ENCODE data around the gene CDH11. TPM values are rescaled to one million over a fixed set of nuclear protein-coding genes. Genes with fewer than 3 reads are reported as not detected.

The CDH11 gene
- total RNA-seq, 2 experiments from 2014 or later = not detected

DNA sequence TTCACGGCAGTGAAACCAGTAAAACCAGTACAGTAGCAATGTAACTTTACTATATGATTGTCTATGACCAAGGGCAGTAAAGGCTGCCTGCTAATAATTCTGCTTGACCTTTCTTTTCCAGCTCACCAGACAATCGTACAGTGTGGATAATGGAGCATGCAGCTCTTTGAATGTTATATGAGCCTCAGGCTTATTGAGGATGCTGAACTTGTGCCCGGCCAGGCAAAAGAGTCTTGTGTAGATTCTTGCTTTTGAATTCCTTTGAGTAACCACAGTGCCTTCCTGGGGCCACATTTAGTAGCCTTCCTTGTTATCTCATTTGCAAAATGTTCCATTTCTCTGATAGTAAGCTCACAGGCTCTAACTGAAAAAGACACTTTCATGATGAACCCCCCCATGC is 131.8 kb downstream of the CDH11 start:
- peaks cover 8% of the 10 kb centered on the region for H3K9me3 Mint-ChIP-seq
- Histone ChIP-seq H3K27ac (ENCODE audit: low read depth in 1 of 2, low read length in 2 of 2) (no peak overlapping the region), H3K9me3 (ENCODE audit: control insufficient read depth in 1 of 2, insufficient read depth in 1 of 2, low read length in 2 of 2) (peaks cover 0 to 9% of the 10 kb centered on the region in 2 experiments), H3K27me3 (ENCODE audit: control insufficient read depth in 1 of 2, insufficient read depth in 2 of 2, low read length in 2 of 2) (no peaks in the 10 kb centered on the region), H3K36me3 (ENCODE audit: insufficient read depth, low read length) (no peaks in the 10 kb centered on the region), H3K4me1 (ENCODE audit: insufficient read depth, low read length) (no peaks in the 10 kb centered on the region), H3K4me3 (ENCODE audit: low read length) (no peak overlapping the region)
- CTCF ChIA-PET = no interaction called here
- no peak overlapping the region for H3K27ac Mint-ChIP-seq
- H3K27me3 Mint-ChIP-seq = no peaks in the 10 kb centered on the region
- no peak overlapping the region for H3K4me3 Mint-ChIP-seq
- no peaks in the 10 kb centered on the region for H3K36me3 Mint-ChIP-seq (ENCODE audit: low read depth)
- no peaks in the 10 kb centered on the region for H3K4me1 Mint-ChIP-seq (ENCODE audit: low read depth)
- no peak for ATAC-seq (ENCODE audit: poor library complexity)
- TF ChIP-seq, protein P1, sequence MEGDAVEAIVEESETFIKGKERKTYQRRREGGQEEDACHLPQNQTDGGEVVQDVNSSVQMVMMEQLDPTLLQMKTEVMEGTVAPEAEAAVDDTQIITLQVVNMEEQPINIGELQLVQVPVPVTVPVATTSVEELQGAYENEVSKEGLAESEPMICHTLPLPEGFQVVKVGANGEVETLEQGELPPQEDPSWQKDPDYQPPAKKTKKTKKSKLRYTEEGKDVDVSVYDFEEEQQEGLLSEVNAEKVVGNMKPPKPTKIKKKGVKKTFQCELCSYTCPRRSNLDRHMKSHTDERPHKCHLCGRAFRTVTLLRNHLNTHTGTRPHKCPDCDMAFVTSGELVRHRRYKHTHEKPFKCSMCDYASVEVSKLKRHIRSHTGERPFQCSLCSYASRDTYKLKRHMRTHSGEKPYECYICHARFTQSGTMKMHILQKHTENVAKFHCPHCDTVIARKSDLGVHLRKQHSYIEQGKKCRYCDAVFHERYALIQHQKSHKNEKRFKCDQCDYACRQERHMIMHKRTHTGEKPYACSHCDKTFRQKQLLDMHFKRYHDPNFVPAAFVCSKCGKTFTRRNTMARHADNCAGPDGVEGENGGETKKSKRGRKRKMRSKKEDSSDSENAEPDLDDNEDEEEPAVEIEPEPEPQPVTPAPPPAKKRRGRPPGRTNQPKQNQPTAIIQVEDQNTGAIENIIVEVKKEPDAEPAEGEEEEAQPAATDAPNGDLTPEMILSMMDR (IDR thresholded peaks at IDR 0.05) = no peak
- no peak for DNase-seq
- POLR2A ChIA-PET = no interaction called here
- intact Hi-C loops (cut with DNase I, micrococcal nuclease) = no loop called here

DNA sequence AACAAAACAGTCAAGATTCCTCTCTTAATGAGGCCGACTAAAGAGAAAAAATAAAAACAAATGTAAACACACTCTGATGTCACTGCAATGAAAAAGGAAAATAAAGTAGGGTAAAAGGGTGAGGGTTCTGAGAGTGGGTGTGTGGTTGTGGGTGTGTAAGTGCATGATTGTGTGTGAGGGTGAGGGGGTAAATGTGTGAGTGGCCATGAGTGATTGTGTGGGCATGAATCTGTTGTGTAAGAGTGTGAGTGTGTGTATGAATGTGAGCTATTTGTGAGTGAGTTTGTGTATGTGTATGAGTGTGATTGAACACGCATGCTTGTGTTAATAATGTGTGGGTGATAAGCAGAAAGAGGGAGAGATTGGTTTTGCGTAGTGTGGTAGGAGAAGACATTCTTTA is 132.8 kb downstream of the CDH11 start:
- Histone ChIP-seq H3K4me1 (ENCODE audit: insufficient read depth, low read length) (no peaks in the 10 kb centered on the region), H3K27ac (ENCODE audit: low read depth in 1 of 2, low read length in 2 of 2) (no peak overlapping the region), H3K9me3 (ENCODE audit: control insufficient read depth in 1 of 2, insufficient read depth in 1 of 2, low read length in 2 of 2) (peaks cover 0 to 9% of the 10 kb centered on the region in 2 experiments), H3K4me3 (ENCODE audit: low read length) (no peak overlapping the region), H3K36me3 (ENCODE audit: insufficient read depth, low read length) (no peaks in the 10 kb centered on the region), H3K27me3 (ENCODE audit: control insufficient read depth in 1 of 2, insufficient read depth in 2 of 2, low read length in 2 of 2) (no peaks in the 10 kb centered on the region)
- intact Hi-C loops (cut with DNase I, micrococcal nuclease) = no loop called here
- TF ChIP-seq, protein P1 (IDR thresholded peaks at IDR 0.05) = no peak
- Mint-ChIP-seq H3K27me3 (no peaks in the 10 kb centered on the region), H3K4me3 (no peak overlapping the region), H3K36me3 (ENCODE audit: low read depth) (no peaks in the 10 kb centered on the region), H3K4me1 (ENCODE audit: low read depth) (no peaks in the 10 kb centered on the region), H3K9me3 (peaks cover 5% of the 10 kb centered on the region), H3K27ac (no peak overlapping the region)
- CTCF ChIA-PET = no interaction called here
- POLR2A ChIA-PET = no interaction called here
- no peak for ATAC-seq (ENCODE audit: poor library complexity)
- no peak for DNase-seq

DNA sequence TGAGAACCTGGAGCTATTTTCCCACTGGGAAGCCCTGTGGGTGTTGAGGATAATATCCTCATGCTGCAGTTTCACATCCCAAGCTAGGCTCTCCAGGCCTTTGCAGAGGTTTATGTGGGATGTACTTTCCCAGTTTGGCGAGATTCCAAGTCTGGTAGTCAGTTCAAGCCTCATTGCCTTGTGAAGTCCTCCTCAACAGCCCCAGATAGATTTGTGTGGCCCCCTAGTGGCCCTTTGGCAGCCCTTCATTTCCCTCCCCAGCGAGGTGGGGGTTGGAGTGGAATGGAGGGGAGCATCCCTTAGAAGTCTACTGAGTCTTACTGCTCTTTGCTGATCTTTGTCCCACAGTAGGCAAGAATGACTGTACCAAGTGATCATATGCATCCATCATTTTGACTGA is 137.9 kb downstream of the CDH11 start:
- ATAC-seq (ENCODE audit: poor library complexity) (no peak), DNase-seq (no peak)
- H3K27ac ChIP-seq (ENCODE audit: low read depth in 1 of 2, low read length in 2 of 2) = no peak overlapping the region
- no peak overlapping the region for H3K4me3 Mint-ChIP-seq
- H3K27me3 ChIP-seq (ENCODE audit: control insufficient read depth in 1 of 2, insufficient read depth in 2 of 2, low read length in 2 of 2) = no peaks in the 10 kb centered on the region
- peaks cover 2% of the 10 kb centered on the region for H3K9me3 Mint-ChIP-seq
- peaks cover 3 to 9% of the 10 kb centered on the region in 2 experiments for H3K9me3 ChIP-seq (ENCODE audit: control insufficient read depth in 1 of 2, insufficient read depth in 1 of 2, low read length in 2 of 2)
- H3K27me3 Mint-ChIP-seq = no peaks in the 10 kb centered on the region
- no peak overlapping the region for H3K4me3 ChIP-seq (ENCODE audit: low read length)
- H3K36me3 ChIP-seq (ENCODE audit: insufficient read depth, low read length) = no peaks in the 10 kb centered on the region
- no peak overlapping the region for H3K27ac Mint-ChIP-seq
- ChIA-PET POLR2A (no interaction called here), CTCF (no interaction called here)
- TF ChIP-seq, protein P1 (IDR thresholded peaks at IDR 0.05) = no peak
- H3K36me3 Mint-ChIP-seq (ENCODE audit: low read depth) = no peaks in the 10 kb centered on the region
- H3K4me1 Mint-ChIP-seq (ENCODE audit: low read depth) = no peaks in the 10 kb centered on the region
- no peaks in the 10 kb centered on the region for H3K4me1 ChIP-seq (ENCODE audit: insufficient read depth, low read length)
- intact Hi-C loops (cut with DNase I, micrococcal nuclease) = no loop called here

All from CD4-positive, alpha-beta T cell (primary cell).